NCI-H1048 (cell line): ENCODE data around the gene TFAP2B.
A peak's percentile ranks its signal among the peaks of the same experiment; 100 is the strongest.

Source experiments
- DNase-seq: peaks from one replicate; lab custom pipeline; 2025; lab: John Stamatoyannopoulos, UW

Gene TFAP2B

GRCh38 chr6:50848989-50849795 is 30.5 kb downstream of the TFAP2B start:
- peak; percentile 82 for DNase-seq

GRCh38 chr6:50849796-50850180 is 31.1 kb downstream of the TFAP2B start:
- DNase-seq, result no peak

GRCh38 chr6:50850223-50851048 is 31.8 kb downstream of the TFAP2B start:
- peak; percentile 56 for DNase-seq

GRCh38 chr6:50851049-50851845 is 32.6 kb downstream of the TFAP2B start:
- DNase-seq, result no peak

- no peak for DNase-seq
Measured at GRCh38 chr6:50853939-50854338, 35.3 kb downstream of the TFAP2B start.

- no peak for DNase-seq
Measured at GRCh38 chr6:50861692-50862091, 43.0 kb downstream of the TFAP2B start.

GRCh38 chr6:50862176-50862575 is 43.5 kb downstream of the TFAP2B start:
- no peak for DNase-seq

GRCh38 chr6:50864601-50865000 is 45.9 kb downstream of the TFAP2B start:
- DNase-seq, result no peak

- no peak for DNase-seq
Measured at GRCh38 chr6:50868466-50868865, 49.8 kb downstream of the TFAP2B start.

GRCh38 chr6:50873167-50873566 is 54.5 kb downstream of the TFAP2B start:
- no peak for DNase-seq

- DNase-seq, result no peak
Measured at GRCh38 chr6:50884364-50884763, 65.7 kb downstream of the TFAP2B start.

GRCh38 chr6:50887112-50887511 is 68.4 kb downstream of the TFAP2B start:
- no peak for DNase-seq

- DNase-seq, result no peak
Measured at GRCh38 chr6:50889497-50889896, 70.8 kb downstream of the TFAP2B start.

GRCh38 chr6:50889935-50890334 is 71.3 kb downstream of the TFAP2B start:
- no peak for DNase-seq

GRCh38 chr6:50890579-50890978 is 71.9 kb downstream of the TFAP2B start:
- DNase-seq, result no peak

- DNase-seq, result no peak
Measured at GRCh38 chr6:50891290-50891689, 72.6 kb downstream of the TFAP2B start.
